GM19328 (cell line): ENCODE measurements around the gene DPF3.

Source experiments
- ATAC-seq: cut with Tn5 transposase; IDR thresholded peaks from one replicate; pipeline ENCODE4 v1.9.1; 2021; ENCODE audit warnings: mild to moderate bottlenecking, moderate library complexity; ENCODE audit not compliant: unreplicated experiment

Gene DPF3

GRCh38 chr14:72722201-72722785 is 171.6 kb downstream of the DPF3 start:
- ATAC-seq, result no peak

GRCh38 chr14:72721083-72721482 is 172.8 kb downstream of the DPF3 start:
- ATAC-seq, result no peak

DNA sequence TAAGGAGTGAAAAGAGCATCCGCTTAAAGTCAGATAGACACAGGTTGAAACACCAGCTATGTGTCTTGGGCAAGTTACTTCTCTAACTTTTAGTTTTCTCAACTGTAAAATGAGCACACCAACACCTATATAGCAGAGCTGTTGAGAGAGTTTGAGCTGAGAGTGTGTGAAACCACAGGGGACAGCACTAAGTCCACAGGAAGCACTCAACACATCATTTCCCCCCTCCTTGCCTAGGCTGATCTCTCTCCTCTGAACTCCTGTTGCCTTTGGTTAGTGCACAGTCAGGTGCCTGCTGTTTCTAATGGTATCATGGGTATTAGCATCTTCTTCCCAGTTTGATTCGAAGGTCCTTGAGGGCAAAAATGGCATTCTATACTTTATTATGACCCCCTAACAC is 176.7 kb downstream of the DPF3 start:
- no peak for ATAC-seq

DNA sequence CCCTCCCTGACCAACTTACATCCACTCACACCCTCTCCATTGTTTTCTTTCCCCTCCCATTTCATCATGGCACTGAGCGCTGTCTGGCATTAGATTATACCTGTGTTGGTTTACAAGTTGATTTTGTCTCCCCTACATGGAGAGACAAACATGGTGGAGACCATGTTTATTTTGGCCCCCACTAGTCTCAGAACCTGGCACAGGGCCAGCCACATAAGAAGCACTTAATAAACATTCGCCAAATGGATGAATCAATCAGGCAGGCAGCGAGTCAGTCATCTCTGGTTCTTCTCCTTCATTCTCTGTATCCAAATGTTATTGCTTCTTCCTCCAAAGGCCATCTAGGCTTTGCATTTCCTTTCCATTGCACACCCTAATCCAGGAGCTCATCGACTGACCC is 177.4 kb downstream of the DPF3 start:
- no peak for ATAC-seq

DNA sequence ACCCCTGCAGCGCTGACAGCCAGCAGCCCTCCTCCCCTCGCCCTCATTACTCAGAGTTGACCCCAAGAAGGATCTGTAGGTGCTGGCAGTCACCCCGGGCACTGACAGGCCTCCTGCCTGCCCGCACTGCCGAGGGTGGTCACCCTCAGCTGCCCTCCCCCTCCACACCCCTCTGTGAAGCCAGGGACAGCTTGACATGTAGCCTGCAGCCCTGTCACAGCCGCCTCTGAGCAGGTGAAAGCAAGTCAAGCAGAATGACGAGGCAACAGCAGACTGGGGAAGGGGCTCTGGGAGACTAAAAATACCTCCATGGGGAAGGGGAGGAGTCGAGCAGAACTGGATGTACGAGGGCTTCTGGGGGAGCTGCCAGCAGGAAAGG is 178.1 kb downstream of the DPF3 start:
- no peak for ATAC-seq

GRCh38 chr14:72715215-72715849 is 178.6 kb downstream of the DPF3 start:
- ATAC-seq, result no peak

DNA sequence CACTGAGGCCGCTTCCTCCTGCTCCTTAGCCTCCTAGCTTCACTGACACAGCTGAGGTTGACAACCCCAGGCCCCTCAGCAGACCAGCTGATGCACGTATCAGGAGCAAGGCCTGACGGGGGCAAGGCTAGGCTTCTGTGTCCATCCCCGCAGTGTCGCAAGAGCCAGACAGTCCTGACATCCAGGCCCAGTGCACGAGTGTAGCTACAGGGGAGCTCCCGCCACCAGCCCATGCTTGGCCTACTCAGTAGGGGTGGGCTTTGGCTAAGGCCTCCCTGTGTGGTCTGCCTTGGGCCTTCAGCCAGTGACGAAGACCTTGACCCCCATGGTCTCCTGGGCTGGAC is 179.1 kb downstream of the DPF3 start:
- ATAC-seq, result no peak

DNA sequence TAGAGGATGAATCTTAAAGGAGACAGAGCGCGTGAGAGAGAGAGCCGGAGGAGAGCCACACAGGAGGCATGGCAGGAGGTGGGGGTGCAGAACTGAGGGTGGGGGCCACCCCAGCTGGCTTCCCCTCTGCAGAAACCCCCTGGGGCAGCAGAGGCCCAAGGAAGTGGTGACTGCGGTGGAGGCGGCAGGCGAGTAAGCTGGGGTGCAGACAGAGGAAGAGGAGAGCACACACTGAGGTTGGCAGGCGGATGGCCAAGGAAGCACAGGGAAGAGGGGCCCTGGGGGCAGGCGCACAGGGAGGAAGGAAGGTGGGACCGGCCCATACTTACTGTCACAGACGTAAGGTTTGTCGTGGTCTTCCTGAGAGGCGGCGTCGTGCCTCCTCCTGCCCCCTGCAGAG is 179.8 kb downstream of the DPF3 start:
- ATAC-seq, result no peak

- no peak for ATAC-seq
These were observed 182.0 kb downstream of the DPF3 start for GRCh38 chr14:72711936-72712335.

DNA sequence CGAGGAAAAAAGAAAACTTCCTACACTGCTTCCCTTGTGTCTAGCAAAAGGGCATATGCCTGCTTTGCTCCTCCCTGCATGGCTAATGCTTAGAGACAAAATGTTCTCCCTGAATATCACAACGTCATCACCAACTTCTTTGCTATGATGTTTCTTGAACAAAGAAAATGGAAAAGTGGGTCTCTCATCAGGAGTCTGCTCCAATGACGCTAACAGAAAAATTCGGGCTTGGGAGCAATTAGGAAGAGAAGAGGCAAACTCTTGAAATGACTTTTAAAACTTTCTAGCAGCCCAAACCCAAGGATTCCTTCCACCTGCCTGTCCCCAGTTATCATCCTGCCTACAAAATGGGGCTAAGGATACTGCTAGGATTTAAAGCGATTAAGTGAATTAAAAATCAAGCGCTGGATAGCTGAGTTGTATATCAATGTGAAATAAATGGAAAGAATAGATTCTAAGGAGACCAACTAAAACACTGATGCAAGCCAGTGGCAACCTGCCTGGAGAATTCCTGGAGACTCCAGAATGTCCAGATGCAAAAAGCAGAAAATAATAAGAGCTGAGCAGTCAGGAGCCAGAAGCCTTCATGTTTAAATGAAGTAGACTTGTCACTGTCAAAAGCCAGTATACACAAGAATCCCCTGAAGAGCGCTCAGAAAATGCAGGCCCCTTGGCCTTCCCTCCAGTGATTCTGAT is 183.8 kb downstream of the DPF3 start:
- ATAC-seq, result no peak

DNA sequence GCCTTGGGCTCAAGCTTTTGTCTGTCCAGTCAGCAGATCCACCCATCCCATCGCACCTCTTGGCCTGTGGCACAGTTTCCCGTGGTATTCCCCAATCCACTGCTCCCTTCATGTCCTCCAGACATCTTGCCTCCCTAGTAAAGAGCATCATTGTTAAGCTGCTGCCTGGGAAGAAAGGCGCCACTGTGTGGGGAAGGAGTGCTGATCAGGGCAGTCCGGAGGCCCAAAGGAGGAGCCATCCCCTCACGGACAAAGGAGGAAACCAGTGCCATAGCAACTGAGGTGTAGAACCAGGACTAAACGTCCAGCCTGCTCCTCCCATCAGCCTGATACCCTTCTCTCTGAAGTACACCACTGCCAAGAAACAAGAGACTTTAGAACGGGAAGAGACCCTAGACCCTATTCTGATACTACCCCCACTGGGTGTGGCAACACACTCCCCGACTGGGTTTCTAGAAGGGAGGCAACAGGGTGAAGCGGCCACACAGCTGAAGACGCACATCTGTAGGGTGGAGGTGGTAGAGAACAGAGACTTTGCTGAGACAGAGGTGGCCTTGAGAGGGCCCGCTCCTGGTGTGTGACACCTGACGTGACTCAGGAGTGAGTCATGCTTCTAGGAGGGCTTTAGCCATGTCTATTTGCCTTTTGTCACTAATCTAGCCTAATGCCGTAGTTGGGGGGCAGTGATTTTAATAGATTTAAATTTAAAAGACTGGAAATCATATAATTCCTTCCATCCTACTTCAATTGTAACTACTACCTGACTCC is 185.0 kb downstream of the DPF3 start:
- ATAC-seq, result no peak

- no peak for ATAC-seq
These were observed 185.7 kb downstream of the DPF3 start for GRCh38 chr14:72708222-72708621.

DNA sequence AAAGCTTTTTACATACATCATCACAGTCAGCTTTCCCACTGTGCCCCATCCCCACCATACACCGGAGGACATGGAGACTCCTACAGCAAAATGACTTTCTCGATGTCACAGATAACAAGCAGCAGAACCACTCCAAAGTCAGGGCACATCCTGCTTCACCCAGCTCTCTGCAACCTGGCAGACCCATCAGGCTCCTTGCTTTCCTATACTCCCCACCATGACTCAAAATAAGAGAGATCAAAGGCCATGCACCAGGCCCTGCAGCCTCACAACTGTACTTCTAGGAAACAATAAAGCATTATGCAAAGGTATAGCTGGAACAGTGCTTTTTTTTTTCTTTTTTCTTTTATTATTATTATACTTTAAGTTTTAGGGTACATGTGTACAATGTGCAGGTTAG is 187.4 kb downstream of the DPF3 start:
- no peak for ATAC-seq

DNA sequence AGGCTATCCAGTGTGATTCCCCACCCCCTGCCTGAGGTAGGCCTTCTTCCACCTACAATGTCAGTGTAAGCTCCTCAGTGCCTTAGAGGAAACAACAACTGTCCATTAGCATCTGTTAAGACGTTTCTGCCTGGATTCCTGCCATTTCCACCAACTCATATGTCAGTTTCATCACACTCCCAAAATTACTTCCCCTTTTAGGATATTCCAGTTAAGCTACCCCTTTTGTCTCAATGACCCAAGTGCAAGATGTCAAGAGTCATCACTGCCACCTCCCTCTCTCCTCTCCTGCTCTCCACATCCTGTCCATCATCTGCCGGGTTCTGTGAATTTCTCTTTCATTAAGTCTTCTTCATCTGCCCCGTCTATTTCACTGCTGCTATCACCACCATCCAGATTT is 189.4 kb downstream of the DPF3 start:
- no peak for ATAC-seq

DNA sequence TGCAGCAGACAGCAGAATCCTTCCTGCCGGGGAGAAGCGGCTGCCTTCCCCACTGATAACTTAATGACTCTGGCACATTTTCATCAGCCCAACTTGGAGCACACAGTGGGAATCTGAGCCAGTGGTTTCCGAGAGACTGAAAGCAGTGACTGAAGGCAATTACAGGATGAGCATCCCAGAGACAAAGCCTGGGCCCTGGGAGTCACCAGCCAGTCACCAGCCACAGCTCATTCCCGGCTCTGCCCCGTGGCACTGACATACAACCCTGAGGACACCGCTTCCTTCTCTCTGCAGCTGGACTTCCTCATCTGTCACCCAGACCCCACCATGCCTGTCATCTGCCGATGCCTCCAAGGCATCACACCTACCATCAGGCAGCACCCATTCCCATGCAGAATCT is 192.3 kb downstream of the DPF3 start:
- no peak for ATAC-seq

DNA sequence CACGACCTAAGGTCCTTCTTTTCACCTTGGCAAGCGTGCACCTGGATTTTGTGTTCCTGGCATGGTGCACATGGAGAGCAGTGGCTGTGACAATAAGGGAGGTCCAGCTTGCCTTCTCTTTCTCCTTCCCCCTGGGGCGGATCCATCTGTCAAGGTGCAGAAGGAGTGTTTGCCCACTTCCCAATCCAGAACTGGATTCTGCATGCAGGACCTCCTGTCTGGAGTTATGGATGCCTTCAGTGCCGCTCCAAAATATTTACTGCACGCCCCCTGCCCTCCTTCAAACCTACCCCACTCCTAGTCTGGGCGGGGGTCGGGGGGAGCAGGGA is 192.7 kb downstream of the DPF3 start:
- no peak for ATAC-seq

DNA sequence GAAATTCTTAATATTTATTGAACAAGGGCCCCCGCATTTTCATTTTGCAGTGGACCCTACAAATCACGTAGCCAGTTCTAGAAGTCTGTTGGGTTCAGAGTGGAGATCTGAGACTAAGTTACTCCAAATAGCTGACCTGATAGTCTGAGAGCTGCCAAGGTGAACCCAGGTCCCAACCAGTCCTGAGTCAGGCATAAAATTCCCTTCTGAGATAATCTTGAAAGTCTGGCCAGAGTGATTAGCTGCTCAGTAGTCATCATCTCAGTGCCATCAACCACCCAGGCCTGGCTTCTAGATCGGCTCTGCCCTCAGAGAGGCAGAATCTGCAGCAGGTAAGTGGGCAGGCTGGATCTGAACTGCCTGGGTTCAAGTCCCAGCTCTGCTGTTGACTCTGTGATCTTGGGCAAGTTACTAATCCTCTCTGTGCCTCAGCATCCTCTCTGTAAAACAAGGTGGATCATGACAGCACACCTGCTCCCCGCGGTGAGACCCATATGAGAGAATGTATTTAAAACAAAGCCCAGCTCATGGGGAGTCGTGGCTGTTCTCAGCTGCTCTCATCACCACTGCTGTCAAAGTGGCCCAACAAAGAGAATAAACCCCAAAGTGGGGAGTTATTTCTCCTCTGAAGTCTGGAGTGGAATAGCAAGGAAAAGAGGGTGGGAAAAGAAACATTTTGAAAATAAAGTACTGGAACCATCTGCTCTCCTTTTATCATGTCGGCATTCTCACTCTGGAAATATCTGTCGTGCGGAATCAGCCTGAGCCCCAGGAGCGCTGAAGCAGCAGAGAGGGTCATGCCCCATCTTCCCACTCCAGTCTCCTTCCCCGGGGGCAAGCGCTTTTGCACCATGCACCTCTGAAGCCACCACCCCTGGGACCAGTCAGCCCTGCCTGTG is 193.3 kb downstream of the DPF3 start:
- no peak for ATAC-seq

- ATAC-seq, result no peak
These were observed 194.0 kb downstream of the DPF3 start for GRCh38 chr14:72699852-72700257.

DNA sequence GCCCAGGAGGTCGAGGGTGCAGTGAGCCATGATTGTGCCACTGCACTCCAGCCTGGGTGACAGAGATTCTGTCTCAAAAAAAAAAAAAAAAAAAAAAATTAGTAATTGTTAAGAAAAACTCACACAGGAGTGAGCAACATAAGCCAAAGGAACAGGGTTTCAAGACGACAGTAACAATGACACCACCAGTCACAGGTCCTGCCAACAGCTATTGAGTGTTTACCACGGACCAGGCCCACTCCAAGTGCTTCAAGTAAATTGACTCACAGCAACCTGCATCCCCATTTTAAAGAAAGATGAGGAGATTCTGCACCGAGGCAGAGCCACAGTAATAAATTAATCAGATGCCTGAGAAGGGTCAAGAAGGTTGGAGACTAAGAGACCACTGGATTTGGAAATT is 194.5 kb downstream of the DPF3 start:
- ATAC-seq, result no peak

DNA sequence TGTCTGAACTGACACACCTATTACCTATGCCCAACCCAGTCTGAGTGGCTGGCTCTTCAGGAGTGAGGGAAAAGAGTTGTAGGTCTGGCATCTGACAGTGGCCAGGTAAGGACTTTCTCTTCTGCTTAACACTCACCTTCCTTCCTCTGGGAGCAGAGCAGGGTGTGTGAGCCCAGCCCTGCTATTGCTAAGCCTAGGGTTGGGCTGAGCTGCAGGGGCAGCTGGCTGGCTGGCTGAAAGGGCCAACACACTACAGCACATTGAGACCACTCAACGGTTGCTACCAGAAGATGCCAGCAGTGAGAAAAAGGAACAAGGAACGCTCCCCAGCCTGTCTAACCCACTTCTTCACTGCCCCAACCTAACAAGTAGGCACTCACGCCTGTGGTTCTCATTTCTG is 201.2 kb downstream of the DPF3 start:
- no peak for ATAC-seq

DNA sequence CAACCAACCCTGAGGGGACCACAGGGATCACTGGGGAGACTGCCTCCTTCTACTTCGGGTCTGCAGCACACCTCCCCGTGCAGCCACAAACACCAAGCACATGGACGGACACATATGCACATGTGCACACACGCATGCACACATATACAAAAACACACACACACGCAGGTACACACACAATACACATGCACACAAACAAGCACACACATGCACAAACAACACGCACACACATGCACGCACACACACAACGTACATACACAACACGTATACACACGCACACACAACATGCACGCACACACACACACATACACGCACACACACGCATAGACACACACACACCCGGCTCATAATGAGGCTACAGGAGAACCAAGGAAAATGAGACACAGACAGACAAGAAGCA is 203.6 kb downstream of the DPF3 start:
- ATAC-seq, result no peak
